H9 (cell line): Measurements from ENCODE around the gene CELF5. TPM values are rescaled to one million over a fixed set of nuclear protein-coding genes. Genes with fewer than 3 reads are reported as not detected.
A peak's percentile ranks its signal among the peaks of the same experiment; 100 is the strongest.

Experiments used
- DNase-seq: peaks from one replicate; pipeline ENCODE4 v3.0.0-alpha.2; 2017
- H2AFZ ChIP-seq: one replicate; pipeline ENCODE4 v1.6.1; 2013; ENCODE audit warnings: mild to moderate bottlenecking, low read length, control low read depth, moderate library complexity
- H2AK5ac ChIP-seq: 2 replicates; pipeline ENCODE4 v1.6.1; 2013; ENCODE audit warnings: low read length, control low read depth, mixed read lengths; ENCODE audit not compliant: insufficient read length
- H2BK120ac ChIP-seq: one replicate; pipeline ENCODE4 v1.6.1; 2013; ENCODE audit warnings: low read depth, mild to moderate bottlenecking, low read length, control low read depth, inconsistent platforms; ENCODE audit not compliant: poor library complexity, severe bottlenecking
- H2BK12ac ChIP-seq: 2 replicates; pipeline ENCODE4 v1.6.1; 2013; ENCODE audit warnings: low read length, control low read depth, mixed read lengths, low read depth; ENCODE audit not compliant: insufficient read length
- H2BK15ac ChIP-seq: 2 replicates; pipeline ENCODE4 v1.6.1; 2013; ENCODE audit warnings: low read depth, low read length, control low read depth
- H2BK20ac ChIP-seq: one replicate; pipeline ENCODE4 v1.6.1; 2013; ENCODE audit warnings: low read depth, mild to moderate bottlenecking, low read length, control low read depth, inconsistent platforms; ENCODE audit not compliant: poor library complexity, severe bottlenecking
- H2BK5ac ChIP-seq: 2 replicates; pipeline ENCODE4 v1.6.1; 2013; ENCODE audit warnings: low read length, control low read depth, mixed read lengths; ENCODE audit not compliant: insufficient read length
- H3K14ac ChIP-seq: 2 replicates; pipeline ENCODE4 v1.6.1; 2013; ENCODE audit warnings: low read length, control low read depth; ENCODE audit not compliant: insufficient read depth
- H3K18ac ChIP-seq: 2 replicates; pipeline ENCODE4 v1.6.1; 2013; ENCODE audit warnings: low read depth, mild to moderate bottlenecking, mixed read lengths, low read length, control low read depth; ENCODE audit not compliant: insufficient read length
- H3K23ac ChIP-seq: 2 replicates; pipeline ENCODE4 v1.6.1; 2013; ENCODE audit warnings: low read length, control low read depth, mixed read lengths, low read depth; ENCODE audit not compliant: insufficient read length
- H3K23me2 ChIP-seq: 2 replicates; pipeline ENCODE4 v1.6.1; 2013; ENCODE audit warnings: low read depth, mild to moderate bottlenecking, mixed read lengths, low read length, control low read depth; ENCODE audit not compliant: insufficient read length, poor library complexity, severe bottlenecking
- H3K27ac ChIP-seq: 2 replicates; pipeline ENCODE4 v1.5.1; 2013; ENCODE audit warnings: low read length, control low read depth, mixed read lengths, low read depth; ENCODE audit not compliant: insufficient read length
- H3K27me3 ChIP-seq: 2 replicates; pipeline ENCODE4 v1.6.1; 2013; ENCODE audit warnings: low read length, control low read depth, inconsistent platforms; ENCODE audit not compliant: insufficient read depth
- H3K4ac ChIP-seq: 2 replicates; pipeline ENCODE4 v1.6.1; 2013; ENCODE audit warnings: low read depth, mild to moderate bottlenecking, control low read depth, inconsistent platforms, low read length, moderate library complexity
- H3K4me1 ChIP-seq: 2 replicates; pipeline ENCODE4 v1.6.1; 2013; ENCODE audit warnings: low read length, control low read depth, inconsistent platforms; ENCODE audit not compliant: insufficient read depth
- H3K4me2 ChIP-seq: 2 replicates; pipeline ENCODE4 v1.6.1; 2013; ENCODE audit warnings: low read length, control low read depth, mixed read lengths; ENCODE audit not compliant: insufficient read length, insufficient read depth
- H3K56ac ChIP-seq: 2 replicates; pipeline ENCODE4 v1.6.1; 2013; ENCODE audit warnings: low read depth, mild to moderate bottlenecking, mixed read lengths, low read length, control low read depth; ENCODE audit not compliant: insufficient read length
- H3K79me1 ChIP-seq: 2 replicates; pipeline ENCODE4 v1.6.1; 2013; ENCODE audit warnings: low read depth, mild to moderate bottlenecking, moderate library complexity, low read length, control low read depth, inconsistent platforms; ENCODE audit not compliant: insufficient read depth, poor library complexity, severe bottlenecking
- H3K79me2 ChIP-seq: 2 replicates; pipeline ENCODE4 v1.6.1; 2013; ENCODE audit warnings: low read length, control low read depth, inconsistent platforms; ENCODE audit not compliant: insufficient read depth
- H3K9ac ChIP-seq: 2 replicates; pipeline ENCODE4 v1.6.1; 2013; ENCODE audit warnings: low read length, control low read depth, mixed read lengths; ENCODE audit not compliant: insufficient read length; ENCODE audit errors: extremely low read depth
- H3K9me3 ChIP-seq: one replicate; pipeline ENCODE4 v1.6.1; 2013; ENCODE audit warnings: low read depth, low read length, inconsistent platforms; ENCODE audit not compliant: control insufficient read depth
- H3T11ph ChIP-seq: one replicate; pipeline ENCODE4 v1.6.1; 2013; ENCODE audit warnings: mild to moderate bottlenecking, low read length, control low read depth, inconsistent platforms
- H4K20me1 ChIP-seq: one replicate; pipeline ENCODE4 v1.6.1; 2013; ENCODE audit not compliant: control insufficient read depth, insufficient read length, insufficient read depth
- H4K5ac ChIP-seq: 2 replicates; pipeline ENCODE4 v1.6.1; 2013; ENCODE audit warnings: low read depth, mild to moderate bottlenecking, mixed read lengths, low read length, control low read depth; ENCODE audit not compliant: insufficient read length
- H4K8ac ChIP-seq: replicated peaks from 2 replicates; pipeline ENCODE4 v1.6.1; 2013; ENCODE audit warnings: low read length, control low read depth, mixed read lengths, low read depth; ENCODE audit not compliant: insufficient read length
- H4K91ac ChIP-seq: 2 replicates; pipeline ENCODE4 v1.6.1; 2013; ENCODE audit warnings: low read depth, mild to moderate bottlenecking, moderate library complexity, mixed read lengths, low read length, control low read depth; ENCODE audit not compliant: insufficient read length
- H3K27ac Mint-ChIP-seq, 3 experiments: 2 replicates in 2 of 3; 3 replicates in 1 of 3; pipeline ENCODE4 v1.8.0; 2020 to 2021; ENCODE audit warnings: mixed read lengths in 3 of 3, mild to moderate bottlenecking in 1 of 3, moderate library complexity in 1 of 3
- H3K27me3 Mint-ChIP-seq: 2 replicates; pipeline ENCODE4 v1.8.0; 2021; ENCODE audit warnings: low read depth, mild to moderate bottlenecking, moderate library complexity, mixed read lengths
- H3K36me3 Mint-ChIP-seq, 3 experiments: 2 replicates in 2 of 3; 3 replicates in 1 of 3; pipeline ENCODE4 v1.8.0; 2020 to 2021; ENCODE audit warnings: low read depth in 3 of 3, mixed read lengths in 3 of 3; ENCODE audit not compliant: insufficient read depth in 1 of 3
- H3K4me1 Mint-ChIP-seq, 2 experiments: 2 replicates each; pipeline ENCODE4 v1.8.0; 2020; ENCODE audit warnings: mixed read lengths in 2 of 2
- H3K4me3 Mint-ChIP-seq, 2 experiments: 2 replicates in 1 of 2; 3 replicates in 1 of 2; pipeline ENCODE4 v1.8.0; 2020 to 2021; ENCODE audit warnings: mild to moderate bottlenecking in 2 of 2, mixed read lengths in 2 of 2, moderate library complexity in 1 of 2
- H3K9me3 Mint-ChIP-seq, 2 experiments: 2 replicates in 1 of 2; 3 replicates in 1 of 2; pipeline ENCODE4 v1.8.0; 2020; ENCODE audit warnings: mild to moderate bottlenecking in 2 of 2, mixed read lengths in 2 of 2, moderate library complexity in 1 of 2
- CTCF ChIP-seq: fragments of 200-600 bp; sonication (generic); conservative IDR thresholded peaks from 3 replicates; pipeline ENCODE4 v1.8.0; 2021; ENCODE audit warnings: antibody characterized with exemption, mild to moderate bottlenecking
- WGBS: extraction: QIAGEN DNeasy Blood & Tissue Kit; methylation state at CpG from one replicate; pipeline ENCODE4 v1.1.7; 2013; ENCODE audit warnings: missing lambda C conversion rate, low lambda C conversion rate, mixed read lengths; ENCODE audit not compliant: insufficient read length; ENCODE audit errors: extremely low coverage; 5-methylcytosine and 5-hydroxymethylcytosine counted together
- total RNA-seq: library from RNA; stranded (reverse); gene quantifications from 2 replicates; pipeline ENCODE4 v1.2.1, GENCODE V29; 2021

The CELF5 gene
- total RNA-seq, 1 experiment from 2014 or later, result 4.8 TPM

- Histone ChIP-seq H4K8ac (no peak overlapping the region), H3K23me2 (peaks cover 8% of the 10 kb centered on the region), H3K18ac (no peak overlapping the region), H3K79me1 (peaks cover 22% of the 10 kb centered on the region), H3K27me3 (no peaks in the 10 kb centered on the region), H2AK5ac (no peak overlapping the region), H2BK120ac (no peak overlapping the region), H3T11ph (no peak overlapping the region), H4K91ac (no peak overlapping the region), H2BK5ac (no peak overlapping the region), H3K4me2 (no peak overlapping the region), H3K27ac (no peak overlapping the region), H3K9ac (no peak overlapping the region), H3K14ac (no peak overlapping the region), H3K23ac (no peak overlapping the region), H3K4ac (no peak overlapping the region), H4K20me1 (no peaks in the 10 kb centered on the region), H2BK12ac (no peak overlapping the region), H3K79me2 (peaks cover 23% of the 10 kb centered on the region; the same call in 1 of the 2 replicates), H4K5ac (no peak overlapping the region), H3K9me3 (no peaks in the 10 kb centered on the region), H3K4me1 (no peaks in the 10 kb centered on the region), H2AFZ (no peak overlapping the region), H2BK15ac (no peak overlapping the region), H2BK20ac (no peak overlapping the region), H3K56ac (no peak overlapping the region)
- H3K27me3 Mint-ChIP-seq, result peaks cover 1% of the 10 kb centered on the region; the same call in 1 of the 2 replicates
- peak overlapping the region; percentile 34 to 65; a peak in 3 of 5 replicates for H3K4me3 Mint-ChIP-seq
- peak overlapping the region in 1 of 3 experiments; percentile 42; a peak in 3 of 7 replicates for H3K27ac Mint-ChIP-seq
- WGBS, result no CpG with 5 or more reads among the region's 35 CpGs
- peaks cover 14 to 26% of the 10 kb centered on the region in 2 experiments for H3K4me1 Mint-ChIP-seq
- no peaks in the 10 kb centered on the region; a peak in 1 of 5 replicates for H3K9me3 Mint-ChIP-seq
- TF ChIP-seq CTCF, result no peak
- peaks cover 12 to 15% (median 14%) of the 10 kb centered on the region in 3 experiments; a peak in 6 of 7 replicates for H3K36me3 Mint-ChIP-seq
- no peak for DNase-seq
These were observed 35.5 kb upstream of the CELF5 start for GRCh38 chr19:3188627-3189596.
